Retinal pigment epithelial cell (primary cell): Measurements from ENCODE around the gene ANKRD13D.
"Not testable (repeated sequence)": the region's sequence is repeated elsewhere in the genome, so short reads cannot be mapped to it uniquely, and the experiment has no call there.

Experiments
- DNase-seq: peaks from one replicate; pipeline ENCODE4 v3.0.0-alpha.2; 2010; ENCODE audit warnings: low read depth
- H3K4me3 ChIP-seq: 2 replicates; pipeline ENCODE4 v1.5.1; 2011; ENCODE audit warnings: mild to moderate bottlenecking, low read length, control low read depth, moderate library complexity
- TF ChIP-seq, protein P1 (sequence below): conservative IDR thresholded peaks from 2 replicates; pipeline ENCODE4 v1.5.1; 2011; ENCODE audit warnings: low read depth, low read length, control low read depth, inconsistent platforms

The ANKRD13D gene

DNA sequence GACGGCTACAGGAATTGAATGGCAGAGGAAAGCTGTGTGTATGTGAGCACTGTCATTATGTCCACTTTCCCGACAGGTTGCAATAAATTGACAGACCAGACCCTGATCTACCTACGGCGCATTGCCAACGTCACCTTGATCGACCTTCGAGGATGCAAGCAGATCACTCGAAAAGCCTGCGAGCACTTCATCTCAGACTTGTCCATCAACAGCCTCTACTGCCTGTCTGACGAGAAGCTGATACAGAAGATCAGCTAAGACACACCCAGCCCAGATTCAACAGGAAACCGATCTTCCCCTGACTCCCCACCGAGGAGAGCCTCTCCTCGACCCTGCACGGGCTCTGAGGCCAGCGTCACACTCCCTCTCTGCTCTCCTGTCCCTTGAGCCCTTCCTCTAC lies 34.3 kb upstream of the ANKRD13D start:
- TF ChIP-seq, protein P1, sequence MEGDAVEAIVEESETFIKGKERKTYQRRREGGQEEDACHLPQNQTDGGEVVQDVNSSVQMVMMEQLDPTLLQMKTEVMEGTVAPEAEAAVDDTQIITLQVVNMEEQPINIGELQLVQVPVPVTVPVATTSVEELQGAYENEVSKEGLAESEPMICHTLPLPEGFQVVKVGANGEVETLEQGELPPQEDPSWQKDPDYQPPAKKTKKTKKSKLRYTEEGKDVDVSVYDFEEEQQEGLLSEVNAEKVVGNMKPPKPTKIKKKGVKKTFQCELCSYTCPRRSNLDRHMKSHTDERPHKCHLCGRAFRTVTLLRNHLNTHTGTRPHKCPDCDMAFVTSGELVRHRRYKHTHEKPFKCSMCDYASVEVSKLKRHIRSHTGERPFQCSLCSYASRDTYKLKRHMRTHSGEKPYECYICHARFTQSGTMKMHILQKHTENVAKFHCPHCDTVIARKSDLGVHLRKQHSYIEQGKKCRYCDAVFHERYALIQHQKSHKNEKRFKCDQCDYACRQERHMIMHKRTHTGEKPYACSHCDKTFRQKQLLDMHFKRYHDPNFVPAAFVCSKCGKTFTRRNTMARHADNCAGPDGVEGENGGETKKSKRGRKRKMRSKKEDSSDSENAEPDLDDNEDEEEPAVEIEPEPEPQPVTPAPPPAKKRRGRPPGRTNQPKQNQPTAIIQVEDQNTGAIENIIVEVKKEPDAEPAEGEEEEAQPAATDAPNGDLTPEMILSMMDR = no peak

DNA sequence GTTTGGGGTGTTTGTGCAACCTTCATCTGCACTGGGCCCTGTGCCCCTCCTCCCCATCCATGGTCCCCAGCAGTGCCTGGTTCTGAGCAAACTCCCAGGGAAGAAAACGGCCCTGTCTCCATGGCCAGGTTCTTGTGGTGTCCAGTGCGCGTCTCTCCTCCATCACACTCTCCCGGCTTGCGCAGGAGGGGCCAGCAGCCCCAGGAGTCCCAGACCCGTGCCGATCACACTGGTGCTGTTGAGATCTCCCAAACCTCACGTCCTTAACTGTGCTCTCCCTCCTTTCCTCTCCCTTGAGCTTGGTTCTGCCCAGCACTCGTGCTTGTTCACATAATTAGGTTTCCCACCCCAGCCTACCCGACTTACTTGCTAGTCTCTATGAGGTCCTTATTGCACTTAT lies 33.8 kb upstream of the ANKRD13D start:
- no peak overlapping the region for H3K4me3 ChIP-seq
- TF ChIP-seq, protein P1 = no peak
- DNase-seq = no peak

More for the DNA sequence above, 34.3 kb upstream of the ANKRD13D start:
- DNase-seq = no peak
- no peak overlapping the region for H3K4me3 ChIP-seq

DNA sequence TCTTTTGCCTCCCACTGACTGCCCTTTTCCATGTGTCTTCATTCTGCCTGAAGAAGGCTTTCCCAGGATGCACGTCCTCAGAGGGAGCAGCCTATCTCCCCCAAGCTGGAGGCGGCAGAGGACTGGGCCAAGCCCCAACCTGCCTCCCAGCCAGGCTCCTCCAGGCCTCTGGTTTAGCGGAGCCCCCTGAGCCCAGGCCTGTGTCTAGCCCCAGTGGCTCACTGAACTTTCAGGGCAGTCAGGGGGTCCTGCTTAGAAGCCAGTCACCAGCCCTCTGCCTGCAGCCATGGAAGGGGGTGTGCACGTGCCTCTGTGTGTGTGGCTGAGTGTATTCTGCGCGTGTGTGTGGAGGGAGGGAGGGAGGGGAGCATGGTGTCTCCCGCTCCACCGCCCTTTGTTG lies 33.2 kb upstream of the ANKRD13D start:
- no peak overlapping the region for H3K4me3 ChIP-seq
- no peak for DNase-seq

DNA sequence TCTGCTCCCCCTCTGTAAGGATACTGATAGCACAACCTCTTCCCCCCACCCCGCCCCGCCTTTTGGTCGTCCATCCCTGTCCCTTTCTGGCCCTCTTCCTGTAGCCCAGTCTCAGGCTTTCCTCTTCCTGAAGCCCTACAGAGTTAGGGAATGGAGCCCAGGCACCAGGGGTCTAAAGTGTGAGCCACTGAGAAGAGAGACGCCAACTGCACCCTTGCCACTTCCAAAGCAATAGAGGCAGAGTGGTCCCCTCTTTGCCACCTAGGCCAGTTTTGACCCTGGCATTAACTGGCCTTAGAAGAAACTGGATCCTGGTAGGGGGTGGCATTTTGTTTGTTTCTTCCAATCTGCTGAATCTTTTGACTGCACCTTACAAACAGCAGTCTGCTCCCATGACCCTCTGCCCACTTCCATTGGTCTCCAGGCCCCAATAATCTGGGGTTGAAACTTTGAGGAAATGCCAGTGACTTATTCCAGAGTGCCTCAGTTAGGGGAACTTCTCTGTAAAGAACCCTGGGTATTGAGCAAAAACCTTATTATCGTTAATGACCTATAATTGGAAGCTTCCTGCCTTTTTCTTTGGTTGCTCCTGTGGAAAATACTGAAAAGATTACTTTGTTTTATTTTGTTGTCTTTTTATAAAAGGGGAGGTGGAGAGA lies 32.5 kb upstream of the ANKRD13D start:
- H3K4me3 ChIP-seq = no peak overlapping the region
- TF ChIP-seq, protein P1 = no peak
- no peak for DNase-seq

More for the DNA sequence above, 33.2 kb upstream of the ANKRD13D start:
- TF ChIP-seq, protein P1 = no peak

DNA sequence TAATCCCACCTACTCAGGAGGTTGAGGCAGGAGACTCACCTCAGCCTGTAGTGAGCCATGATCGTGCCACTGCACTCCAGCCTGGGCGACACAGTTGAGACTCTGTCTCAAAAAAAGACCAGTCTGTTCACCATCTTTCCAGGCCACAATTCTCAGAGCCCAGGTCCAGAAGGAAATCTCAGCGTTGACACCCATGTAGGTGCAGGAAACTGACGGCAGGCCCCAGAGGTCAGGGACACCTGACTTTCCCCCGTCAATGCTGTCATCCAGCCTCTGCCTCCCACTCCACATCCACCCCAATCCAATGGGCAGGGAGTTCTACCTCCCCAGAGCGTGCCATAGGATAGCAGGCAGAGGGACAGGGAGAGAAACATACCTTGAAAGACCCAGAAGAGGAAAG lies 28.7 kb upstream of the ANKRD13D start:
- TF ChIP-seq, protein P1 = no peak
- no peak for DNase-seq
- H3K4me3 ChIP-seq = no peak overlapping the region

DNA sequence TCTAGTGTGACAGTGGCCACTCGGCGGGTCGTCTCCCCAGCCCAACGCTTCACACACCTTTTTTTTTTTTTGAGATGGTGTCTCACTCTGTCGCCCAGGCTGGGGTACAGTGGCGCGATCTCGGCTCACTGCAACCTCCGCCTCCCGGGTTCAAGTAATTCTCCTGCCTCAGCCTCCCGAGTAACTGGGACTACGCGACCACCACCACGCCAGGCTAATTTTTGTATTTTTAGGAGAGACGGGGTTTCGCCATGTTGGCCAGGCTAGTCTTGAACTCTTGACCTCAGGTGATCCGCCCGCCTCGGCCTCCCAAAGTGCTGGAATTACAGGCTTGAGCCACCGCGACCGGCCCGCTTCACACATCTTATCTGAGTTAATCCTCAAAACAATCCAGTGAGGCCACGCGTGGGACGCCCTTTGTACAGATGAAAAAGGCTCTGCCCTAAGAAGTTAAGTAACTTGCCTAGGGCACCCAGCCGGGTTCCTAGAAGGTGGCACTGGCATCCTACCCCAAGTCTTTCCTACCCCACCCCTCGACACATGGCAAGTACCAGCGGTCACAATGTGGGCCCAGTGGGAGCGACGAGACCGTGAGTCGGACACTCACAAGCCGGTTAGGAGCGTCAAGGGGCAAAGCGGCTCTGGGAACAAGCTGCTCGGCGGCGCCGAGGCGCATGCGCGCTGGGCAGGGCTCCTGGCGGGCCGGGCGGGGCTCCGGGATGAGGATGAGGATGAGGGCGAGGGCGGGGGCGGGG lies 28.0 kb upstream of the ANKRD13D start:
- peak overlapping the region; percentile 38 for H3K4me3 ChIP-seq
- DNase-seq = not testable (repeated sequence)

DNA sequence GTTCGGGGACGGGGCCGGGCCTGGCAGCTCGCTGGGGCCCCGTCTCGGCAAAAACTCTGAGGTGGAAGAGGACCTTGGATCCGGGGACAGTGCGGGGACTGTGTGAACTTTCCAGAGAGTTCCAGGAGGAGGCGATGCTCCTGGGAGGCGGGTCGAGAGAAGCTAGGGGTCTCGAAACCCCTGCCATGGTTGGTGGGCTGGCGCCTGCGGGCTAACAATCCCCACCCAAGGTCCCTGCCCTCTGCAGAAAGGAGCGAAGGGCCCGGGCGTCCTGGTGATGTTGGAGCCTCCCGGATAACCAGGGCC lies 27.5 kb upstream of the ANKRD13D start:
- peak overlapping the region; percentile 25 for H3K4me3 ChIP-seq
- DNase-seq = no peak
- TF ChIP-seq, protein P1 = peak; percentile 38
